Prostate gland (tissue), 2 donors: ENCODE data around the gene PHLDA3.

Source experiments
- CTCF ChIP-seq, 4 experiments: fragments of 200-600 bp in 2 of 4; fragments of 450-650 bp in 2 of 4; sonication (generic) in 2 of 4; IDR thresholded peaks; 1 replicate in 3 of 4; 2 replicates in 1 of 4; pipeline ENCODE4 v1.5.1; 2016 to 2019; ENCODE audit warnings: antibody characterized with exemption in 4 of 4, mild to moderate bottlenecking in 2 of 4, moderate library complexity in 2 of 4
- POLR2A ChIP-seq: fragments of 450-650 bp; IDR thresholded peaks from one replicate; pipeline ENCODE4 v1.6.1; 2016; ENCODE audit warnings: antibody characterized with exemption, mild to moderate bottlenecking
- POLR2AphosphoS5 ChIP-seq: sonication (generic); formaldehyde crosslinking; IDR thresholded peaks from one replicate; pipeline ENCODE4 v1.6.1; 2017; ENCODE audit warnings: antibody characterized with exemption

- TF ChIP-seq POLR2AphosphoS5 (no peak), POLR2A (no peak), CTCF (IDR thresholded peaks at IDR 0.05) (no peak)
These were observed 11.5 kb downstream of the PHLDA3 start for GRCh38 chr1:201457508-201457960.
